HG02852 (cell line): ENCODE measurements around the gene MPIG6B.
"Not testable (repeated sequence)": the region's sequence is repeated elsewhere in the genome, so short reads cannot be mapped to it uniquely, and the experiment has no call there.

Source experiments
- ATAC-seq: cut with Tn5 transposase; IDR thresholded peaks from one replicate; pipeline ENCODE4 v1.9.1; 2021; ENCODE audit warnings: mild to moderate bottlenecking, moderate library complexity; ENCODE audit not compliant: unreplicated experiment

The MPIG6B gene

GRCh38 chr6:31700740-31701401 lies 22.3 kb upstream of the MPIG6B start:
- ATAC-seq: no peak

DNA sequence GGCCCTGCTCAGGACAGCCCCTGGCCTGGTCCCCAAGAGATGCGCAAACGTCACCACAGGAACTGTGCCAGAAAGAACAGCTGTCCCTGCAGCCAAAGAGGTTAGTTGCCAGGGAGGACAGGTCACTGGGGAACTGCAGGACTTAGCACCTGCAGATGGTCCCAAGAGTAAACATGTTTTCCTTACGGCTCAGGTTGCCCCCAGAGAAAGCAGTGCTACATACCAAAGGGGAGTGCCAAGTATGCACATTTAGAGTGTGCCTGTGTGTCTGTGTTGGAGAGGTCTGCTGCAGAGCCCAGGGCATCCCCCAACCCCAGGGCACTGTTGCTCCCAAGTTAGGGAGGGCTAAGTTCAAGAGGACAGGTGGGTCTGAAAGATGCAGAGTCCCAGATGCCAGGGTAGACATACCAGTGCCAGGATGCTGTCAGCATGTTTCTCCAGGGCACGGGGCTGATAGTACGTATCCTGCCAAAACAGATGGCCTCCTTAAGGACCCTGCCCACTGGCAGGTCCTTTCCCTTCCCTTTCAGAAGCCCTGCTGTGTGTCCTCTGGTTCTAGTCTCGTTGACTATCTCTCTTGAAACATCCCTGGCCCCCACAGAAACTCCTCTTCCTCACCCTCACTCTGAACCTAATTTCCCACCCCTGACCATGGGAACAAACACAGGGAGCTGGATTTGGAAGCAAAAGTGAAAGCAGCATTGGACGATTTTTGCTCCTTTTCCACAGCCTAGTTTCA lies 21.3 kb upstream of the MPIG6B start:
- no peak for ATAC-seq

DNA sequence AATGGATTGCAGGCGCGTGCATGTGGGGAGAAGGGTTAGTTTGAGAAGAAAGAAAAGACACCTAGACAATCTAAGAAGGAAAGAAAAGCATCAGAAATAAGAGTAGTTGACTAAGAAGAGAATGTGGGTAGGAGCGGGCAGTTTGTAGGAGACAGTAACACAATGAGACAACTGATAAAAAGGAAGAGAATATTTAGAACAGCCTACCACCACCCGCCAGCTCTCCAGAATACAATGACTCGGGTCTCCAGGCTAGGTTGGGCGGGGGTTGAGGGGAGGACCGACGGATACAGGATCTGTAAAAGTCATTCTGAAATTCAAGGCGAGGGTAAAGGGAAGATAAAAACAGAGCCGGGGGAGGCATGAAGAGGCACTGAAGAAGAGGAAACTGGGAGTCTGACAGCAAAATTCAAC lies 20.8 kb upstream of the MPIG6B start:
- peak; percentile 19 for ATAC-seq

DNA sequence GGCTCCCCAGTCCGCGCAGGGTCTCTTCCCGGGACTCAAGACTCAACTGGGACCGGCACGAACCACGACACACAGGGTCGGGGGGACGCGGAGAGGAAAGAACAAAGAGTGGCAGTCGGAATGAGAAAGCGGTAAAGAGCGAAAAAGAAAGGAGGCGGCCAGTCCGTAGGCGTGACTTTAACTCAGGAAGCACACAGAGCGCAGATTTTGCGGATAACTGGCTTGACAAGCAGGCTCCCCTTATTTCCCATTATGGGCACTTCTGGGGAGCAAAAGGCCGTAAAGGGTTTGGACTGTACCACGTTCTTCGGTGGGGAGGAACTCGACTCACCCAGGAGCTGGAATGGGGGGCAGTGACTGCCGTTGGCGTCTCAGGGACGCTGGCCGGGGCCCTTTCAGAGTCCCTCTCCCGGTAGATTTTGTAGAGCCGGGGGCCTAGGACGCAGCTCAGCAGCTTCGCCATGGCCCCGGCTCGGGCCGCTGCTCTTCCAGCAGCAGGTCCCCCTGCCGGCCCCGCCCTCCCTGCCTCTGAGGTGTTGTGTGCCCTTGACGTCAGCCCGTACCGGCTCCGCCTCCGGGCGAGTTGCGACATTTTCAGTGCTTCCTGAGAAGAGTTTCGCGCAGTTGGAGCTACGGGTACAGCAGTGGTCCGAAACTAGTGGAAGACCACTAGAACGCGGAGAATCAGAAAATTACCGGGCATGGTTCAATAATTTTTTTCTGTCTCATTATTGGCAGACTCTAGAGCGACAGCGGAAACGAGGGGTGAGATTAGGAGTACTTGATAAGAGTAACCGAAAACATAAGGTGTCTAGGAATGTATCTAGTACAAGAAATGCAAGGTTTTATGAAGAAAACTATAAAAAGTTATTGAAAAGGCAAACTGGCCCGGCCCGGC lies 20.1 kb upstream of the MPIG6B start, which contains the start of gene ABHD16A:
ABHD16A (minus strand) TSS at position 506 of the 898 bp plus-strand sequence; CDS start at position 463, 43 bp downstream.
- ATAC-seq: peak; percentile 85

DNA sequence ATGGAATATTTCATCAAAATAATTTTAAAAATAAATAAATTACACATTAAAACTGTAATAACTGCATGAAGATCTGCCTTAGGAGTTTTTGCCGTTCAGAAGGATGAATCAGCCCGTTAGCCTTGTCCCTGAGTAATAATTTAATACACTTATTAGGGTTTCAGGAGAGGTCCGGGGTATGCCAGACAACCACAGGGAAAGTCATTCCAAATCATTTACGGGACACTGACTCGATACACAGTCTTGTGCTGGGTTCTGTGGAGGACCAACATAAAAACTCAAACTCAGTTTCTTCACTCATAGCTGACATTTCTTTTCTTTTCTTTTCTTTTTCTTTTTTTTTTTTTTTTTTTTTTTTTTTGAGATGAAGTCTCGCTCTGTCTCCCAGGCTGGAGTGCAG lies 17.2 kb upstream of the MPIG6B start:
- ATAC-seq: no peak

DNA sequence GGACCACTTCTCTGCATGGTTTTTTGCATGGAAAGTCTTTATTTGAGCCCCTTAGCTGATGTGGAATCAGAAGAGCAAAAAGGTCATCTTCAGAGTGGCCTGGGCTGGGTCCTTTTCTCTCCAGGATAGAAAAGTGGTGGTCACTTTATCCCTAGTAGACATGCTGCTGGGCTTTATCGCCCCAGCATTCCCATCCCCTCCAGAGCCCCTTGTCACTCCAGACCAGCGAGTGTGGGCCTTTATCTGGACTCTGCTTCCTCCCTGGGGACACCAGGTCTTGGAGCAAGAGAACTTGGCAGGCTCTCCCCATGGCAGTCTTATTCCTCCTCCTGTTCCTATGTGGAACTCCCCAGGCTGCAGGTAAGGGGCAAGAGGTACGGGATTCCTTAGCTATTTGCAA lies 16.6 kb upstream of the MPIG6B start, which contains the start of gene LY6G6F:
LY6G6F (plus strand) TSS at position 268 of the 400 bp plus-strand sequence; CDS start at position 309, 41 bp downstream.
- no peak for ATAC-seq

DNA sequence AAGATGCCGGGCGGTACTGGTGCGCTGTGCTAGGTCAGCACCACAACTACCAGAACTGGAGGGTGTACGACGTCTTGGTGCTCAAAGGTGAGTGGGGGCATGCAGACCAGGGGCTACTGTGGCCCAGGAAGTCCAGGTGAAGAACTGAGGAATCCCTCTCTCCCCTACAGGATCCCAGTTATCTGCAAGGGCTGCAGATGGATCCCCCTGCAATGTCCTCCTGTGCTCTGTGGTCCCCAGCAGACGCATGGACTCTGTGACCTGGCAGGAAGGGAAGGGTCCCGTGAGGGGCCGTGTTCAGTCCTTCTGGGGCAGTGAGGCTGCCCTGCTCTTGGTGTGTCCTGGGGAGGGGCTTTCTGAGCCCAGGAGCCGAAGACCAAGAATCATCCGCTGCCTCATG lies 15.5 kb upstream of the MPIG6B start:
- ATAC-seq: no peak

DNA sequence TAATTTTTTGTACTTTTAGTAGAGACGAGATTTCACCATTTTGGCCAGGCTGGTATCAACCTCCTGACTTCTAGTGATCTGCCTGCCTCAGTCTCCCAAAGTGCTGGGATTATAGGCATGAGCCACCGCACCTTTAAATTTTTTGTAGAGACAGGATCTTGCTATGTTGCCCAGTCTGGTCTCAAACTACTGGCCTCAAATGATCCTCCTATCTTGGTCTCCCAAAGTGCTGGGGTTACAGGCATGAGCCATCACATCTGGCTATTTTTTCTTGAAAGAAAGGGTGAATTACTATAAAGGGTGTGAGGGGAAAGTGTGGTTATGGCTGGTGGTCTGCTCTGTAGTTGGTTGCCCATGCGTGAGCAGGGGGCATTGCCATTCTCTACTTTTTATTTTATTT lies 14.9 kb upstream of the MPIG6B start:
- no peak for ATAC-seq

GRCh38 chr6:31709157-31709556 lies 14.0 kb upstream of the MPIG6B start:
- ATAC-seq: not testable (repeated sequence)

GRCh38 chr6:31710523-31711219 lies 12.5 kb upstream of the MPIG6B start:
- no peak for ATAC-seq

GRCh38 chr6:31711233-31711632 lies 11.9 kb upstream of the MPIG6B start:
- no peak for ATAC-seq

DNA sequence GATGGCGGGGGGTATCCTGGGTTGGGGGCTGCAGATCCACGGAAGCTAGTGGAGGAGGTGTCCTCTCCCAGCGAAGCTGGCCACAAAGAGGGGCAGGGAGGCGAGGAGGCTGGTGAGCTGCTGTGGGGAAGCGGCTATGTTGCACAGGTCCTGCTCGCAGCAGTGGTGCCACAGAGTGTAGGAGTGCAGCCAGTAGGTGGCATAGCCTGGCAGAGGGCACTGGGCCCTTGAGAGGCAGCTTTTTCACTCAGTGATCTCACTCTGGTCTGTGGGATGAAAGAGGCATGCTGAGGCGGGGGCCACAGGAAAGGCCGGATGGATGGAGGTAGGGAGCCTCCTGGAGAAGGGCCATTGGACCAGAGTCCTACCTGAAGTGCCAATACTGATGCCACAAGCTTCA lies 10.9 kb upstream of the MPIG6B start:
- ATAC-seq: no peak

GRCh38 chr6:31713465-31713864 lies 9.7 kb upstream of the MPIG6B start:
- no peak for ATAC-seq

DNA sequence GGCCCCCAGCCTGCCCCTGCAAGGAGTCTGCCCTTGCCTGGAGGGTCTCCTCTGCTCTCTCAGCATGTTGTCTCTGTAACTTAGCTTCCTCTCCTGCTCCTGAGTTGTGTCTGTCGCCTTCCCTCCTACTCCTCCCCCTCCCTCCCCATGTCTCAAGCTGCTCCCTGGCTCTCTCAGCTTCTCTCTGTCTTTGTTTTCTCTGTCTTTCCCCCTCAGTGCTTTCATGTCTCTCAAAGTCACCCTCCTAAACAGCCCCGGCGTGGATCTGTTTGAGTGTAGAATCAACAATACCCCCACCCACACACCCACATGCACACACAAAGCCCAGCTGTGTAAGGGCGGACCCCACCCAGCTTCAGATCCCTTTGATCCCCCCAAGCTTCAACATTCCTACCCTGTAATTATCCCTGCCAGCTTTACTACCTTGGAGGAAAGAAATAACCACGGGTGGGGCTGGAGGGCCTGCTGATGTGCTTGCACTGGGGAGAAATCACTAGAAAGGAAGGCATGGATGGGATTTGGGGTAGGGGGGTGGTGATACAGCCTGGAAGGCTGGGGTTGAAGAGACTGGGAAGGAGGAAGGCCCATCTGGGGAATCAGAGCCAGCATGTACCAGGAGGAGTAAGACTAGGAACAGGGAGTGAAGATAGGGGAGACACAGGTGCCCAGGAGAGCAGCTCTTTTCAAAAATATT lies 9.0 kb upstream of the MPIG6B start:
- no peak for ATAC-seq

- ATAC-seq: no peak
These were observed 7.9 kb upstream of the MPIG6B start, which contains the start of gene LY6G6D for GRCh38 chr6:31715022-31715958. TSS of gene LY6G6D (plus strand) at chr6:31715348. CDS start at chr6:31715356, 8 bp downstream.

- no peak for ATAC-seq
These were observed 5.5 kb upstream of the MPIG6B start for GRCh38 chr6:31717499-31718222.

- ATAC-seq: no peak
These were observed 4.9 kb upstream of the MPIG6B start for GRCh38 chr6:31718265-31718664.

DNA sequence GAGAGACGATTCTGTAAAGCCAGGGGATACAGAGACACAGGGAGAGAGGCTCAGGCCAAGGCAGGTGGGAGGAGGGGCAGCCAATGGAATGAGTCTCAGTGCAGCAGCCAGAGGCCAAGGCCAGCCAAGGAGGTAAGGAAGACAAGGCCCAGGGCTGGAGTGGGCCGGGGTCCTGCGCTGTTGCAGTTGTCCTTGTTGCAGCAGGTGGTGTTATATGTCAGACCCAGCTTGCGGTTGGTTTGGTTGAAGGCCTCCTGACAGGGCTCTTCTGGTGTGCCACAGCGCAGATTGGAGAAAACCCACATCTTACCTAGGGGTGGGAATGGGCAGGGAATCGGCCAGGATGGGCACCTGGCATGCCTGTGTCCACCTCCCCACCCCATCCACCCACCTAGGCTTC lies 4.2 kb upstream of the MPIG6B start:
- no peak for ATAC-seq
